Measurements from ENCODE around the gene CAPN11. TPM values are rescaled to one million over a fixed set of nuclear protein-coding genes. Genes with fewer than 3 reads are reported as not detected.

CAPN11 gene
- total RNA-seq, 1 donor from 2014 or later: not detected

DNA sequence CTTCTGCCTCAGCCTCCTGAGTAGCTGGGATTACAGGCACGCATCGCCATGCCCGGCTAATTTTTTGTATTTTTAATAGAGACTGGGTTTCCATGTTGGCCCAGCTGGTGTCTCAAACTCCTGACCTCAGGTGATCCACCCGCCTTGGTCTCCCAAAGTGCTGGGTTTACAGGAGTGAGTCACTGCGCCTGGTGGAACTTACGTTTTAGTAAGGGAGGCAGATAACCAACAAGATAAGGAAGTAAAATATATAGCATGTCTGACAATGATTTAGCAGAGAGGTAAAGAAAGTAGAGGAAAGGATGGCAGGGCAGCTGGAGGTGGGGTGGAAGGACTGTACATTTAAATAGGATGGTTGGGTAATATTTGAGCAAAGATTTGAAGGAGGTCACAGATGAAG is 45.3 kb downstream of the CAPN11 start:
- DNase-seq (ENCODE audit: low read depth): no peak
- H3K4me3 ChIP-seq (ENCODE audit: low read depth, low read length): no peak overlapping the region
- TF ChIP-seq, protein P1, sequence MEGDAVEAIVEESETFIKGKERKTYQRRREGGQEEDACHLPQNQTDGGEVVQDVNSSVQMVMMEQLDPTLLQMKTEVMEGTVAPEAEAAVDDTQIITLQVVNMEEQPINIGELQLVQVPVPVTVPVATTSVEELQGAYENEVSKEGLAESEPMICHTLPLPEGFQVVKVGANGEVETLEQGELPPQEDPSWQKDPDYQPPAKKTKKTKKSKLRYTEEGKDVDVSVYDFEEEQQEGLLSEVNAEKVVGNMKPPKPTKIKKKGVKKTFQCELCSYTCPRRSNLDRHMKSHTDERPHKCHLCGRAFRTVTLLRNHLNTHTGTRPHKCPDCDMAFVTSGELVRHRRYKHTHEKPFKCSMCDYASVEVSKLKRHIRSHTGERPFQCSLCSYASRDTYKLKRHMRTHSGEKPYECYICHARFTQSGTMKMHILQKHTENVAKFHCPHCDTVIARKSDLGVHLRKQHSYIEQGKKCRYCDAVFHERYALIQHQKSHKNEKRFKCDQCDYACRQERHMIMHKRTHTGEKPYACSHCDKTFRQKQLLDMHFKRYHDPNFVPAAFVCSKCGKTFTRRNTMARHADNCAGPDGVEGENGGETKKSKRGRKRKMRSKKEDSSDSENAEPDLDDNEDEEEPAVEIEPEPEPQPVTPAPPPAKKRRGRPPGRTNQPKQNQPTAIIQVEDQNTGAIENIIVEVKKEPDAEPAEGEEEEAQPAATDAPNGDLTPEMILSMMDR (conservative IDR thresholded peaks at IDR 0.05; ENCODE audit: low read depth, low read length): no peak

GRCh38 chr6:44207966-44208365 is 49.3 kb downstream of the CAPN11 start:
- TF ChIP-seq, protein P1 (conservative IDR thresholded peaks at IDR 0.05; ENCODE audit: low read depth, low read length): no peak
- DNase-seq (ENCODE audit: low read depth): no peak
- H3K4me3 ChIP-seq (ENCODE audit: low read depth, low read length): no peak overlapping the region

DNA sequence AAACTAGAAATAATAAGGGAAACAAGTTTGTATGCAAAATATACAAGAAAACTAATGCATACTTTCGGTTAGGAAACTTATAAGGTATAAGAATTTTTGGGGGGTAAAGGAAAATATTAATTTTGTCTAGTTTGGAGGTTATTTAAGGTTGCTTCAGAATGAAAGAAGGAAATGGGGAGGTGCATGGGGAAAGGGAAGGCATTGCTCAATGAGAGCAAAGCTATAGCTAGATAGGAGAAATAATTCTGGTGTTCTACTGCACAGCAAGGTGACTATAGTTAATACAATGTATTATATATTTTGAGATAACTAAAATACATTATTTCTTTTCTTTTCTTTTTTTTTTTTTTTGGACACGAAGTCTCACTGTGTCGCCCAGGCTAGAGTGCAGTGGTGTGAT is 52.7 kb downstream of the CAPN11 start:
- TF ChIP-seq, protein P1 (conservative IDR thresholded peaks at IDR 0.05; ENCODE audit: low read depth, low read length): no peak
- no peak overlapping the region for H3K4me3 ChIP-seq (ENCODE audit: low read depth, low read length)

DNA sequence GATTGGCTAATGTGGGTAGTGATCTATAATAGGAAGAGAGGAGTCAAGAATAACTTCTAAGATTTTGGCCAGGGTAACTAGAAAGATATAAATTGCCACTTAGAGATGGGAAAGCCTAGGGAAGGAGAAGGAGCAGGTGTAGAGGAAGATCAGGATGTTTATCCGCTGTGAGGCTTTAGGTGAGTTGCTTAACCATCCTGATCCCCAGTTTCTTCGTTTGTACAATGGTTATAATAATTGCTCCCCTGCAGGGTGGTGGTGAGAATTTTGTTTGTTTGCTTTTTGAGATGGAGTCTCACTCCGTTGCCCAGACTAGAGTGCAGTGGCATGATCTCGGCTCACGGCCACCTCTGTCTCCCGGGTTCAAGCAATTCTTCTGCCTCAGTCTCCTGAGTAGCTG is 55.7 kb downstream of the CAPN11 start:
- no peak overlapping the region for H3K4me3 ChIP-seq (ENCODE audit: low read depth, low read length)
- TF ChIP-seq, protein P1 (conservative IDR thresholded peaks at IDR 0.05; ENCODE audit: low read depth, low read length): no peak
- DNase-seq (ENCODE audit: low read depth): no peak

More for the DNA sequence above, 52.7 kb downstream of the CAPN11 start:
- DNase-seq (ENCODE audit: low read depth): no peak

GRCh38 chr6:44216677-44217331 is 58.2 kb downstream of the CAPN11 start, which contains the start of gene MYMX:
TSS of gene MYMX (plus strand) at chr6:44216926. CDS start at chr6:44217472, 546 bp downstream.
- no peak for DNase-seq (ENCODE audit: low read depth)
- TF ChIP-seq, protein P1 (conservative IDR thresholded peaks at IDR 0.05; ENCODE audit: low read depth, low read length): no peak
- no peak within 1 kb of the TSS for H3K4me3 ChIP-seq (ENCODE audit: low read depth, low read length)

- no peak overlapping the region for H3K4me3 ChIP-seq (ENCODE audit: low read depth, low read length)
- DNase-seq (ENCODE audit: low read depth): no peak
- TF ChIP-seq, protein P1 (conservative IDR thresholded peaks at IDR 0.05; ENCODE audit: low read depth, low read length): no peak
These were observed 58.9 kb downstream of the CAPN11 start for GRCh38 chr6:44217332-44218143.

All from epithelial cell of proximal tubule (primary cell).